Measurements from ENCODE around the gene FGD6.

DNA sequence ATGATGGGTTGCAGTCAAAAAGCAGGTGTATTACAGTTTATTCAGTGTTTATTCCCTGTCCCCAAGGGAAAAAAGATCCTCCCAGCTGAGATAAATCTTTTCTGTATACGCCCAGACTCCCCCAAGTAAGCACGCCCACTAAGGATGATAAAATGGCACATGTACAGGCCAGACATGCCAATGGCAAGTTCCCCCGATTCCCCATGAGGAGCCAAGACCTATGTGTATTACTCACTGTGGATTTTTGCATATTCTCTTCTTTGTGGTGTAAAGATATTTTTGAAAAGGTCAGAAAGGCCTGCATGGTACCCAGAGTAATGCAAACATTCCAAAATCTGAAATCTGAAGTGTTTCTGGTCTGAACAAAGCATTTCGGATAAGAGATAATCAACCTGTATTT is 166.0 kb downstream of the FGD6 start:
- TF ChIP-seq TOX (CRISPR knock-in tag; IDR thresholded peaks at IDR 0.05; ENCODE audit: borderline replicate concordance) (no peak), BACH2 (CRISPR knock-in tag; IDR thresholded peaks at IDR 0.05; ENCODE audit: borderline replicate concordance) (no peak), ZFP30 (CRISPR knock-in tag; IDR thresholded peaks at IDR 0.05) (no peak), ZFP3 (CRISPR knock-in tag; IDR thresholded peaks at IDR 0.05) (no peak)
- TF ChIP-seq, protein P1, sequence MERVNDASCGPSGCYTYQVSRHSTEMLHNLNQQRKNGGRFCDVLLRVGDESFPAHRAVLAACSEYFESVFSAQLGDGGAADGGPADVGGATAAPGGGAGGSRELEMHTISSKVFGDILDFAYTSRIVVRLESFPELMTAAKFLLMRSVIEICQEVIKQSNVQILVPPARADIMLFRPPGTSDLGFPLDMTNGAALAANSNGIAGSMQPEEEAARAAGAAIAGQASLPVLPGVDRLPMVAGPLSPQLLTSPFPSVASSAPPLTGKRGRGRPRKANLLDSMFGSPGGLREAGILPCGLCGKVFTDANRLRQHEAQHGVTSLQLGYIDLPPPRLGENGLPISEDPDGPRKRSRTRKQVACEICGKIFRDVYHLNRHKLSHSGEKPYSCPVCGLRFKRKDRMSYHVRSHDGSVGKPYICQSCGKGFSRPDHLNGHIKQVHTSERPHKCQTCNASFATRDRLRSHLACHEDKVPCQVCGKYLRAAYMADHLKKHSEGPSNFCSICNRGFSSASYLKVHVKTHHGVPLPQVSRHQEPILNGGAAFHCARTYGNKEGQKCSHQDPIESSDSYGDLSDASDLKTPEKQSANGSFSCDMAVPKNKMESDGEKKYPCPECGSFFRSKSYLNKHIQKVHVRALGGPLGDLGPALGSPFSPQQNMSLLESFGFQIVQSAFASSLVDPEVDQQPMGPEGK (CRISPR knock-in tag; IDR thresholded peaks at IDR 0.05; ENCODE audit: borderline replicate concordance), result no peak
- TF ChIP-seq, protein P2, sequence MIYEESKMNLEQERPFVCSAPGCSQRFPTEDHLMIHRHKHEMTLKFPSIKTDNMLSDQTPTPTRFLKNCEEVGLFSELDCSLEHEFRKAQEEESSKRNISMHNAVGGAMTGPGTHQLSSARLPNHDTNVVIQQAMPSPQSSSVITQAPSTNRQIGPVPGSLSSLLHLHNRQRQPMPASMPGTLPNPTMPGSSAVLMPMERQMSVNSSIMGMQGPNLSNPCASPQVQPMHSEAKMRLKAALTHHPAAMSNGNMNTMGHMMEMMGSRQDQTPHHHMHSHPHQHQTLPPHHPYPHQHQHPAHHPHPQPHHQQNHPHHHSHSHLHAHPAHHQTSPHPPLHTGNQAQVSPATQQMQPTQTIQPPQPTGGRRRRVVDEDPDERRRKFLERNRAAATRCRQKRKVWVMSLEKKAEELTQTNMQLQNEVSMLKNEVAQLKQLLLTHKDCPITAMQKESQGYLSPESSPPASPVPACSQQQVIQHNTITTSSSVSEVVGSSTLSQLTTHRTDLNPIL (CRISPR knock-in tag; IDR thresholded peaks at IDR 0.05; ENCODE audit: low read depth), result no peak
- TF ChIP-seq, protein P3, sequence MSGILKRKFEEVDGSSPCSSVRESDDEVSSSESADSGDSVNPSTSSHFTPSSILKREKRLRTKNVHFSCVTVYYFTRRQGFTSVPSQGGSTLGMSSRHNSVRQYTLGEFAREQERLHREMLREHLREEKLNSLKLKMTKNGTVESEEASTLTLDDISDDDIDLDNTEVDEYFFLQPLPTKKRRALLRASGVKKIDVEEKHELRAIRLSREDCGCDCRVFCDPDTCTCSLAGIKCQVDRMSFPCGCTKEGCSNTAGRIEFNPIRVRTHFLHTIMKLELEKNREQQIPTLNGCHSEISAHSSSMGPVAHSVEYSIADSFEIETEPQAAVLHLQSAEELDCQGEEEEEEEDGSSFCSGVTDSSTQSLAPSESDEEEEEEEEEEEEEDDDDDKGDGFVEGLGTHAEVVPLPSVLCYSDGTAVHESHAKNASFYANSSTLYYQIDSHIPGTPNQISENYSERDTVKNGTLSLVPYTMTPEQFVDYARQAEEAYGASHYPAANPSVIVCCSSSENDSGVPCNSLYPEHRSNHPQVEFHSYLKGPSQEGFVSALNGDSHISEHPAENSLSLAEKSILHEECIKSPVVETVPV (CRISPR knock-in tag; IDR thresholded peaks at IDR 0.05), result no peak
